Measurements from ENCODE around the gene VAMP1.
"Not testable (repeated sequence)": the region's sequence is repeated elsewhere in the genome, so short reads cannot be mapped to it uniquely, and the experiment has no call there.

VAMP1 gene

GRCh38 chr12:6430124-6430989 is 40.1 kb downstream of the VAMP1 start:
- peak; percentile 87 for DNase-seq (ENCODE audit: low read depth, low spot score)
- no peak for TF ChIP-seq CTCF (IDR thresholded peaks at IDR 0.05; ENCODE audit: low read depth, low read length)
- H3K4me3 ChIP-seq (ENCODE audit: low read depth, low read length) = no peak overlapping the region
- in situ Hi-C loops (cut with HindIII; ENCODE audit: low sequenced_read_pairs) = no loop called here

- DNase-seq (ENCODE audit: low read depth, low spot score) = no peak
- no peak for TF ChIP-seq CTCF (IDR thresholded peaks at IDR 0.05; ENCODE audit: low read depth, low read length)
- in situ Hi-C loops (cut with HindIII; ENCODE audit: low sequenced_read_pairs) = no loop called here
- no peak overlapping the region for H3K4me3 ChIP-seq (ENCODE audit: low read depth, low read length)
These were observed 42.2 kb downstream of the VAMP1 start for GRCh38 chr12:6428326-6428725.

DNA sequence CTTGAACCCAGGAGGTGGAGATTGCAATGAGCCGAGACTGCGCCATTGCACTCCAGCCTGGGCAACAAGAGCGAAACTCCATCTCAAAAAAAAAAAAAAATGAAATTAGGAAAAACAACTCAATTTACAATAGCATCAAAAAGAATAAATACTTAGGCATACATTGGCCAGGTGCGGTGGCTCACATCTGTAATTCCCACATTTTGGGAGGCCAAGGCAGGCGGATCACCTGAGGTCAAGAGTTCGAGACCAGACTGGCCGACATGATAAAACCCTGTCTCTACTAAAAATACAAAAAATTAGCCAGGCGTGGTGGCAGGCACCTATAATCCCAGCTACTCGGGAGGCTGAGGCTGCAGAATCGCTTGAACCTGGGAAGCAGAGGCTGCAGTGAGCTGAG is 42.7 kb downstream of the VAMP1 start:
- H3K4me3 ChIP-seq (ENCODE audit: low read depth, low read length); DNase-seq (ENCODE audit: low read depth, low spot score); in situ Hi-C loops (cut with HindIII; ENCODE audit: low sequenced_read_pairs): not testable (repeated sequence)

GRCh38 chr12:6426882-6427671 is 43.4 kb downstream of the VAMP1 start:
- TF ChIP-seq CTCF (IDR thresholded peaks at IDR 0.05; ENCODE audit: low read depth, low read length) = no peak
- in situ Hi-C loops (cut with HindIII; ENCODE audit: low sequenced_read_pairs) = no loop called here
- no peak for DNase-seq (ENCODE audit: low read depth, low spot score)

GRCh38 chr12:6425590-6426531 is 44.6 kb downstream of the VAMP1 start:
- TF ChIP-seq CTCF (IDR thresholded peaks at IDR 0.05; ENCODE audit: low read depth, low read length) = no peak
- in situ Hi-C loops (cut with HindIII; ENCODE audit: low sequenced_read_pairs) = no loop called here
- no peak for DNase-seq (ENCODE audit: low read depth, low spot score)
- H3K4me3 ChIP-seq (ENCODE audit: low read depth, low read length) = no peak overlapping the region

More at GRCh38 chr12:6426882-6427671, 43.4 kb downstream of the VAMP1 start:
- H3K4me3 ChIP-seq (ENCODE audit: low read depth, low read length) = no peak overlapping the region

DNA sequence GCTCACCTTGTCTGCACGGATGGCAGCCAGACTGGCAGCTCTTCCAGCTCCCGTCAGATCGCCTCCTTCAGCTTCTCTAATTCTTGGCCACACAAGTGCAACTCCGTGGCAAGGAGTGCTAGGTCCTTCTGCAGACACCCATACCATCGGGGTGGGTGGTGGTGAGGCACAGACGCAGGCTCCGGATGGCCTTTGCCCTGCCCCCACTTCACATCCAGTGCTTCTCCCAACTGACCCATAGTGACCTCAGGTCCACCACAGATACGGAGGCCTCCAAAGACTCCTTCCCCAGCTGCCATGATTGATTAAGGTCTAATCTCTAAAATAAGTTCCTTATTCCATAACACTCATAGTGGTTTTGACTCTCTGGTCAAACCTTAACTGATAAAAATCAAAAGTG is 45.6 kb downstream of the VAMP1 start:
- TF ChIP-seq CTCF (IDR thresholded peaks at IDR 0.05; ENCODE audit: low read depth, low read length) = no peak
- in situ Hi-C loops (cut with HindIII; ENCODE audit: low sequenced_read_pairs) = no loop called here
- DNase-seq (ENCODE audit: low read depth, low spot score) = no peak
- H3K4me3 ChIP-seq (ENCODE audit: low read depth, low read length) = no peak overlapping the region

Data from astrocyte of the spinal cord (primary cell).